GM10266 (cell line): ENCODE results near the gene EDDM3A.

Source experiments
- DNase-seq: peaks from one replicate; pipeline ENCODE4 v3.0.0; 2012; ENCODE audit errors: extremely low spot score
- CTCF ChIP-seq: IDR thresholded peaks from 2 replicates; pipeline ENCODE4 v1.5.1; 2012; ENCODE audit warnings: mild to moderate bottlenecking, low read depth; ENCODE audit not compliant: control insufficient read depth, insufficient read depth; ENCODE audit errors: missing control alignments

EDDM3A gene

GRCh38 chr14:20706657-20707355 lies 38.9 kb upstream of the EDDM3A start:
- no peak for TF ChIP-seq CTCF
- no peak for DNase-seq

- DNase-seq: no peak
- no peak for TF ChIP-seq CTCF
These were observed 38.1 kb upstream of the EDDM3A start for GRCh38 chr14:20707622-20708021.

- no peak for DNase-seq
- TF ChIP-seq CTCF: no peak
These were observed 34.4 kb upstream of the EDDM3A start for GRCh38 chr14:20711261-20711660.

GRCh38 chr14:20711685-20712084 lies 34.0 kb upstream of the EDDM3A start:
- TF ChIP-seq CTCF: no peak
- no peak for DNase-seq

- no peak for TF ChIP-seq CTCF
- DNase-seq: no peak
These were observed 32.8 kb upstream of the EDDM3A start for GRCh38 chr14:20712904-20713303.

GRCh38 chr14:20714593-20715250 lies 31.0 kb upstream of the EDDM3A start:
- no peak for TF ChIP-seq CTCF
- DNase-seq: no peak

GRCh38 chr14:20719777-20720176 lies 25.9 kb upstream of the EDDM3A start:
- DNase-seq: no peak
- TF ChIP-seq CTCF: no peak
